HG03354 (cell line): Measurements from ENCODE around the gene DTX1.

ENCODE experiments used
- ATAC-seq: cut with Tn5 transposase; IDR thresholded peaks from one replicate; pipeline ENCODE4 v1.9.1; 2021; ENCODE audit warnings: mild to moderate bottlenecking; ENCODE audit not compliant: unreplicated experiment, poor library complexity, severe bottlenecking

The DTX1 gene

DNA sequence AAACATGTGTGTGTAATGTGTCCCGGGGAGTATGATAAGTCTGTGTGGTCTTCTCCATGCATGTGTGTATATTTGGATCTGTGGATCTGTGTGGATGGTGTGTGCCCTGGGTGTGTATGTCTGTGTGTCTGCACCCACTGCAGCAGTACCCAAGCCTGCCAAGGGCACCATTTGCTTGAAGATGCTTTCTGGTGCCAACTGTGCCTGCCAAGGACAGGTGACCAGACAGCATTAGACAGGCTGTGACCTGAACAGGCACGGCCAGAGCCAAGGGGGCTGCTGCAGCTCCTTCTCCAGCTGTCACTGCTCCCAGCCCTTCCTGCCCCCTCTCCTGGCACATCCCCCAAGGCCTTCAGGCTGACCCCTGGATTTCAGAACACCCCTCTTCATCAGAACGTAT is 35.0 kb downstream of the DTX1 start:
- no peak for ATAC-seq

DNA sequence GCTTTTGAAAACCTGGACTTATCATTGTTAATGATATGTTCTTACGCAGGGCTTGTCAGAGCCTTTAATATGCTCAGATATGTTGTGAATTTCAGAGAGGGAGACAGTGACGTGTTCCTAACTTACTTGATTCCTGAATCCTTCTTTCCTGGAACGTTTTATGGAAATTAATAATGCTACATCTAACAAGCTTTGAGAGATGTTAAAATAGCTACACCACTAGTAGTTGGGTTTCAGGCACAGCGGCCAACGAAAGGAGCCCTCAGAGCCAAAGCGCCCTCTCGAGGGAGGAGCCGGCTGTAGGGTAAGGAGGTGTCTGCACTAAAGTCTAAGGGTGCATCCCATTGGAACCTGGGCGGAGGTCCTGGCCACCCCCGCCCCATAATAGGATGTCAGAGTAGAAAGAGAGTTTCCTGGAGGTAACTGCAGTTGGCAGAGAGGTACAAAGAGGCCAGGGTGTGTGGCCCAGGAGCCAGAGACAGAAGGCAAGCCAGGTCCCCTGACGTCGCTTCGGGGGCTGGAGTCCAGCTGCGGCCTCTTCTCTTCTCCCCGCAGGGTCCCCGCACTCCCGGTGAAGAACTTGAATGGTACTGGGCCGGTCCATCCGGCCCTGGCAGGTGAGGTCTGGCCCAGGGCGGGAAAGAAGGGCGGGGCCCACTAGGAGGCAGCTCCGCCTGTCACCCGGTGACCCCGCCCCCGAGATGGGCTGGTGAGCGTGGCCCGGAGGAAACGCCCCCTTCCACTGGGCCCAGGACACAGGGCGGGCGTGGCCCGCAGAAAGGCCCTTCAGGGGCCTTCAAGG is 36.3 kb downstream of the DTX1 start:
- ATAC-seq = peak; percentile 51

DNA sequence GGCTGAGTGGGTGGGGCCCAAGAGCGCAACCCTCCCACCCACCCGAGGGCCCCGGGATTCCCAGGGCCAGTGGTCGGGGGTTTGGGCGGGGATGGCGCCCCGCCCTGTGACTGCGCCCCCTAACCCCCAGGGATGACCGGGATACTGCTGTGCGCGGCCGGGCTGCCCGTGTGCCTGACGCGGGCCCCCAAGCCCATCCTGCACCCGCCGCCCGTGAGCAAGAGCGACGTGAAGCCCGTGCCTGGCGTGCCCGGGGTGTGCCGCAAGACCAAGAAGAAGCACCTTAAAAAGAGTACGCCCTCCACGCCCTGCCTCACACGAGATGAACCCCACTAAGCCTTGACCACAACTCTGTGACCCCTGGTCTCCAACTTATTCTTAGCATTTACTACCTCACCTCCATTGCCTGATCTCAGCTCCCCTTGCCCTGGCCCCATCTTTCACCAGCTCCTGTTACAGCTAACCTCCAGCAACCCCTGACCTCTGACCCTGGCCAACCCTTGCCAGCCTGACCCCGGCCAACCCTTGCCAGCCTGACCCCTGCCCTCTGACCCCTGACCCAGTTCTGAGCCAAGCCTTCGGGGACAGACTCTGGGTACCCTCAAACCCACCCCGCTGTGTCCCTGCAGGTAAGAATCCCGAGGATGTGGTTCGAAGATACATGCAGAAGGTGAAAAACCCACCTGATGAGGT is 37.0 kb downstream of the DTX1 start:
- ATAC-seq = no peak

GRCh38 chr12:113094738-113095137 is 38.2 kb downstream of the DTX1 start:
- ATAC-seq = no peak

DNA sequence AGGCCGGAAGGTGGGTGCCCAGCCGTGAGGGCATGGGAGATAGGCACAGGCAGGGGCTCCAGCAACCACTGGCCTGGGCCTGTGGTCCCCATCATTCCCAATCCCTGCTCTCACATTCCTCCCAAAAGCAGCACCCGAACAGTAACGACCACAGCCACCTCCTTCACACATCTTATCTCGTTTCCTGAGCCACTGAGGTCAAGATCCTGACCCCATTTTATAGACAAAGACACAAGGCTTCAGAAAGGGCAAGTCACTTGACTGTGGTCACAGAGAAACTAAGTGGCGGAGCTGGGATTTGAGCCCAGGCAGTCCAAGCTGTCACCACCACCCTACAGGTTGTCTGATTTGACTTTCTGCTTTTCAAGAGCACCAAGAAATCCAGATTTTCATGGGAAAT is 38.9 kb downstream of the DTX1 start:
- ATAC-seq = no peak

GRCh38 chr12:113096675-113097461 is 40.3 kb downstream of the DTX1 start:
- ATAC-seq = no peak

- ATAC-seq = no peak
Observed at GRCh38 chr12:113097716-113098440, 41.3 kb downstream of the DTX1 start.

DNA sequence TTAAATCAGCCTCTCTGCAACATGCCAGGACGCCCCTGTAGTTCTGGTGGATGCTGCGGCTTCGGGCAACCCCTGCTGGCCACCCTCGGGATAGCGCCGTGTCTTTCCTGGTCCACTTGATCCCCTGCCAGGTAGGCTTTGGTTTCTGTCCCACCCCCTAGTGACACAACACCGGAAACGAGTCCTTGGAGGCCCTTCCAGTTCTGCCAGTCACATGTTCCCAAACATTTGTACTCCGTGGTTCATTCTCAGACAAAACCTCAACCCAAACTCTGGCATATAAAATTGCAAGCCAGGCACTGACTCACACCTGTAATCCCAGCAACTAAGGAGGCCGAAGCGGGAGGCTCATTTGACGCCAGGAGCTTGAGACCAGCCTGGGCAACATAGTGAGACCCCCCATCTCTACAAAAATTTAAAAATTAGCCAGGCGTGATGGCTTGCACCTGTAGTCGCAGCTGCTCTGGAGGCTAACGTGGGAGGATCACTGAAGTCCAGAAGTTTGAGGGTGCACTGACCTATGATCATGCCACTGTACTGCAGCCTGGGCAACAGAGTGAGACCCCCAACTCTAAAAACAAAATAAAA is 42.0 kb downstream of the DTX1 start:
- ATAC-seq = peak; percentile 72

DNA sequence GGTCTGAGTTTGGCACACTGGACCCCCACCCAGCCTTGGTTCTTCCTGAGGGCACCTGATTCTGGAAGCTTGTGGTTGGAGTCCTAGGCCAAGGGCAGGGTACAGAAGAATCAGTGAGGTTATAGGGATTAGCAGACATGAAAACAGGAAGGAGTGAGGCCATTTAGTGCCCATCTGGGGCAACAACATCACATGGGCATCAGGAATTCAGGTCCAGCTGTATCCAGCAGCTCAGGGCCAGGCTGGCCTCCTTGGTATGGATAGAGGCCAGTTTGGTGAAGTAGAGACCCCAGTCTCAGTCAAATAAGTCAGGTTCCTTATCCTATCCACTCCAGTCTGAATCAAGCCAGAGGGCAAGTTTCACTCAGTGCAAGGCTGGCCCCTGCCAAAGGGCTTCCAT is 42.8 kb downstream of the DTX1 start:
- ATAC-seq = no peak

DNA sequence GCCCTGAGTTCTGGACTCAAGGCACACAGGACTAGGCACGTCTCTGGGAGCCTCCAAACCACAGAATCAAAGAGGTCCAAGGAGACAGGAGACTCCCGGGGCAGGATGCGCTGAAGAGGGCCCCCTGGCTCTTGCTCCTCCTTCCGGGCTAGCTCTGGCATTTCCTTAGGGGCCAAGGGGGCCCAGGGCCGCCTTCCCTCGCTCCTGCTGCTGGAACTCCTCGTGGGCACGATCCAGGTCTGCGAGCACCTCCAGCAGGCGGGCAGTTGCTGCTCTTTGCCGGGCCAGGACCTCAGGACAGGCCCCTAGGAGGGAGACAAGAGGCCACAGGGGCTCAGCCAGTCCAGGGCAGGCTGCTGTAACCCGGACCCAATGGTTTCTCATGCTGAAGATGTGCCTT is 43.2 kb downstream of the DTX1 start:
- no peak for ATAC-seq

- no peak for ATAC-seq
Observed at GRCh38 chr12:113101751-113102150, 45.2 kb downstream of the DTX1 start.

DNA sequence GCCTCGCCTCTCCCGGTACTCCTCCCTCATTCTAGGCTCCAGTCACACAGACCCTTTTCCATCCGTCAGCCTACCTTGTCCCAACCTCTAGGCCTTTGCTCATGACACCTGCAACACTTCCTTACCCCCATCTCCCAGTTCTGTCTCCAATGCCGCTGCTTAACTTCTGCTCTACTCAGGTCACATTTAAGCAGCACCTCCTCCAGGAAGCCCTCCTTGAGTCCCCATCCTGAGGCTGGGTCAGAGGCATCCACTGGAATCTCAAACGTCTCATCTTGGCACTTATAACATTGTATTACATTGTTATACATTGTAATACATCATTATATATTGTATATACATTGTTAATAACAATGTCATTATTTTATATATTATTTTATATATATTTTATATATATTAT is 46.3 kb downstream of the DTX1 start:
- no peak for ATAC-seq

- ATAC-seq = no peak
Observed at GRCh38 chr12:113103756-113104450, 47.4 kb downstream of the DTX1 start.

DNA sequence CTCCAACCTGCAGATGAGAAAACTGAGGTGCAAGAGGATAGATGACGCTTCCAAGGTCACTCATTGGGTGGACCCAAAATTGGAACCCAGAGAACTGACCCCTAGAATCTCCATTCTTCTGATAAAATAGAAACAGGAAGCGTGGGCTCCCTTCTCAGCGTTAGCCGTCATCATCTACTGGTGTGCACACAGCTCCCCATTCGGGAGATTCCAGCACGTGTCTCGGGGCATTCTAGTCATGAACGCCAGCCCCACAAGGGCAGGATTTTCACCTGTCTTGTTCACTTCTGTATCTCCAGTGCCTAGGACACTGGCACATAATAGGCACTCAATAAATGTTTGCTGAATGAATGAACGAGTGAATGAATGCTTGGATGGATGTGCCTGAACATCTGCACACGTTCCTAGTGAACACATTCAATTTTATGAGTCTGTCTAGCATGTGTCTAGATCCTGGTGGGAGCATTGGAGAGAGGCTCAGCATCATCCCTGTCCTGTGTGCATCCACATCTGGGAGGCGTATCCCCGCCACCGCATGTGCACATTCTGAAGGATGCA is 48.5 kb downstream of the DTX1 start:
- no peak for ATAC-seq

DNA sequence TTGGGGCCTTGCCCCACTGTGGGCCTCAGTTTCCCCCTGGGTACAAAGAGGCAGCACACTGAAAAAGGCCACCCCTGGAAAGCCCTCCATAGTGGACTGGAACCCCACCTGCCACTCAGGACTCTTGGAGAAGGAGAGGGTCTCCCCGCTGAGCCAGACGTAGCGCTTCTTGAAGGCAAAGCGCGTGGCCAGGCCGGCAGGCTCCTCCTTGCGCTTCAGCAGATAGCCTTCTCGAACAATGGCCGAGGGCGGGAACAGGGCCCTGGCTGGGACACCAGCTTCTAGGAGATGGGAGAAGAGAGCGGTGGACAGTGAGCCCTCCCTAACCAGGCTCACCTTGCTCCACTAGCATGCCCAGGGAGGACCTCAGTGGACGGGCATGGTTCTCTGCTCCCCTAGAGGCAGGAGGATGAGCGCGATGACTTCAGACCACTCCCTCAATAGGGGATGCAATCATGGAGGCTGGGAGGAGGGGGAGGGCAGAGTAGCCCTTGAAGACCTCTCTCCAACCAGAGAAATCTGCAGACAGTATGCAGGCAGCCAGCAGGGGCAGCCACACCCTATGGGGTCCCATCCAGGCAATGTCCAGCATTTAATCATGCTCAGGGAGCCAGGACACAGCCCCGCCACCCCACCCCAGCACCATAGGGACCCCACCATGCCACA is 49.2 kb downstream of the DTX1 start:
- no peak for ATAC-seq

DNA sequence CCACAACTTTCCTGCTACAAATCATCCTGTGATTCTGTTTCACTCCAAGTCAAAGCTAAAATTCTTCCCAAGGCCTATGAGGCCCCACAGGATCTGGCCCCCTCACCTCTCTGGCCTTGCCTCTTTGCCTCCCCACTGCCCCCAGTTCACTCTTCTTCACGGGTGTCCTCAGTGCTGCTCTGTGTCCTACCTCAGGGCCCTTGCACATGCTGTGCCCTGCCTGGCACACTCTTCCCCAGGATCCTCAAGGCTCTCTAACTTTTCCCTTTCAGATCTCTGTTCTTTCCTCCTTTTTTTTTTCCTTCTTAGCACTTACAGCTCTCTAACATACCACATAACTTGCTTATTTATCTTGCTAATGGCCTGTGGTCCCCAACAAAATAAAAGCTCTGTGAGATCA is 49.8 kb downstream of the DTX1 start:
- ATAC-seq = no peak

DNA sequence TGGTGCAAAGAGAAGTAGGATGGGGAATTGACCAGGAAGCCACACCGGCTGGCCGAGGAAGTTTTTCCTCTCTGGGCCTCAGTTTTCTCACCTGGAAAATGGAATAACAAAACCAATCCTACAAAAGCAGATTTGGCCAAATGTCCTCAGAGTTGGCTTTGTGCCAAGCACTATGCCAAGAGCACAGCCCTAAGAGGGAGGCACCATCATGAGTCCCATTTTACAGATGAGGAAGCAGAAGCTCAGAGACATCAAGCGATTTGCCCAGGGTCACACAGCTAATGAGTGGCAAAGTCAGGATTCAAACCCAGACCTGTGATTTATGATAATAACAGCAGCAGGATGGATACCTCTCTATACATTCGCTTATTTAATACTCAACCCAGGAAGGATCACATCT is 51.8 kb downstream of the DTX1 start:
- no peak for ATAC-seq

DNA sequence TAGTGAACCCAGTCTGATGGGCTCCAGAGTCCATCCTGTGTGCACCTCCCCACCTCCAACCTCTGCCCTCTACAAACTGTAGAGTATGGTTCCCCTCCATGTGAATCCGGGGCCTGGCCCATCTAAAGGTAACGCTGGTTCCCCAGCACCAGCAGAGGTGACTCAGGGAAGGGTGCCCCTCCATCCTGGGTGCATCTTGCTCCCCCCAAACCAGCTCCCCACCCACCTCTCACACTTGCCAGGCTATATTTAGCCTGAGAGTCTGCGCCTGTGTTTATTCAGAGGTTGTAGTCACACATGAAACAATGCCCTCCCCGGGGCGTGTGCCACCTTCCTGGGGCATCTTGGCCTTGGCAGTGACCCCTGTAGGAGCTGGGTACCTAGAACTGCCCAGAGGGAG is 52.8 kb downstream of the DTX1 start:
- no peak for ATAC-seq
